ENCODE measurements around the gene ALK.
"Not testable (repeated sequence)": the region's sequence is repeated elsewhere in the genome, so short reads cannot be mapped to it uniquely, and the experiment has no call there.

ALK gene

DNA sequence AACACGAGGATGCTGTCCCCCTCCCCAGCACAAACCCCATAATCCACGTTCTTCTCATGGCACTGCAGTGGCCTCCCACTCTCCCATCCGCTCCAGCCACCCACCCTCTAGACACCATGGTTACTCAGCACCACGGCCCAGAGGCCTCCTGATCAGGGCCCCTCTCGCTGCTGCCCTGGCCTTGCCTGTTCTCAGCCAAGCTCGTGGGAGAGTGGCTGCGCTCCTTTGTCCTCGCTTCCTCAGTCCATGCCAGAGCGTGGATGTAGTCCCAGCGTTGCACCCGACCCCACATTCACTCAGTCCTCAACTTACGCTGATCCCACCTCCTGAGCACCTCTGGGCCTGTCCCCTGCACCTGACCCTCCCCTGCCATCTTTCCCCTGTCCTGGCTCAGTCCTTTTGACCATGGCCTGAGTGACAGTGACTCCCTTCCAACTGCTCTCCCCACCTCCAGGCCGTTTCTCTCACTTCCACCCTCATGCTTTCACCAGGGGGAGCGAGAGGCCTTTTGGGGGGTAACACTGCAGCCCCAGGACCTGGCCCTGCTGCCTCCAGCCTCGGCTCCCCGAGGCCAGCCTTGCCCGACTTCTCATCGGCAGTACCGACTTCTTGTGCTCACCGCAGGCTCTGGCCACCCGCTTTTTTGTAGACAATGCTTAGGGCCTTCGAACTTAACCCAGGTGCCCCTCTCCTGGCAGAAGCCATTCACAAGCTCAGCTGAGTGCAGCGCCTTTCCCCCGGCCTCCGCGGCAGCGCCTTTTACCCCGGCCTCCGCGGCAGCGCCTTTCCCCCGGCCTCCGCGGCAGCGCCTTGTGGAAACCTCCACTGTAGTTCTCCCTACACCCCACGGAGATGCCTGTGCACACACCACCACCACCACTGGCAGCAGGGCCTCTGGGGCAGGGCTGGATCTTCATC is 674.7 kb downstream of the ALK start:
- DNase-seq (ENCODE audit: low read depth), result no peak

DNA sequence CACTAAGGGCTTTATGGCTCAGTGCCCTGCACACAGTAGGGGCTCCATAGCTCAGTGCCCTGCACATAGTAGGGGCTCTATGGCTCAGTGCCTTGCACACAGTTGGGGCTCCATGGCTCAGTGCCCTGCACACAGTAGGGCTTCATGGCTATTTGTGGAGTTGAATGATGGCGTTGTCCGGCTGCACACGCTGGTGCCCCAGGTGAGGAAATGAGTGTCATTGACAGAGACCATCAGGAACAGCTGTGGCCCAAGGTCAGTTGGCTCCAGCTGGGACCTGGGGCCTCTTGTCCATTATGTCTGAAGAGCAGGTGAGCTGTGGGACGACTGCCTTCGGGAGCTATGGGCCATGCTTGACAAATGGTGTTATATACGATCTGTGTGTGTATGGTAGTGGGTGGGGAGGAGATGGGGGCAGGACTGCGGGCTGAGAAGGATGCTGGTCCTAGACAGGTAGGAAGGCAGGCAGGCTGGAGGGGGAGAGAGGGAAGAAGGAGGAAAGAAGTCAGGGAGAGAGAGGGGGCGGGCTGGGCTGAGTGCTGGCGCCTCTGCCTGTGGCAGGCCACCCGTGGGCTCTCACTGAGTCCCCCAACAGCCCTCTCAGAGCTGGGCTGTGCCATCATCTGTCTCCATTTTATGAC is 675.5 kb downstream of the ALK start:
- DNase-seq (ENCODE audit: low read depth), result no peak

DNA sequence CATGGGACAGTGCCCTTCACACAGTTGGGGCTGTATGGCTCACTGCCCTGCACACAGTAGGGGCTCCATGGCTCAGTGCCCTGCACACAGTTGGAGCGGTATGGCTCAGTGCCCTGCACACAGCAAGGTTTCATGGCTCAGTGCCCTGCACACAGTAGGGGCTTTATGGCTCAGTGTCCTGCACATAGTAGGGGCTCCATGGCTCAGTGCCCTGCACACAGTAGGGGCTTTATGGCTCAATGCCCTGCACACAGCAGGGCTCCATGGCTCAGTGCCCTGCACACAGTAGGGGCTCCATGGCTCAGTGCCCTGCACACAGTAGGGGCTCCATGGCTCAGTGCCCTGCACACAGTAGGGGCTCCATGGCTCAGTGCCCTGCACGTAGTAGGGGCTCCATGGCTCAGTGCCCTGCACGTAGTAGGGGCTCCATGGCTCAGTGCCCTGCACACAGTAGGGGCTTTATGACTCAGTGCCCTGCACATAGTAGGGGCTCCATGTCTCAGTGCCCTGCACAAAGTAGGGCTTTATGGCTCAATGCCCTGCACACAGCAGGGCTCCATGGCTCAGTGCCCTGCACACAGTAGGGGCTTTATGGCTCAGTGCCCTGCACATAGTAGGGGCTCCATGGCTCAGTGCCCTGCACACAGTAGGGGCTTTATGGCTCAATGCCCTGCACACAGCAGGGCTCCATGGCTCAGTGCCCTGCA is 676.2 kb downstream of the ALK start:
- not testable (repeated sequence) for DNase-seq (ENCODE audit: low read depth)

DNA sequence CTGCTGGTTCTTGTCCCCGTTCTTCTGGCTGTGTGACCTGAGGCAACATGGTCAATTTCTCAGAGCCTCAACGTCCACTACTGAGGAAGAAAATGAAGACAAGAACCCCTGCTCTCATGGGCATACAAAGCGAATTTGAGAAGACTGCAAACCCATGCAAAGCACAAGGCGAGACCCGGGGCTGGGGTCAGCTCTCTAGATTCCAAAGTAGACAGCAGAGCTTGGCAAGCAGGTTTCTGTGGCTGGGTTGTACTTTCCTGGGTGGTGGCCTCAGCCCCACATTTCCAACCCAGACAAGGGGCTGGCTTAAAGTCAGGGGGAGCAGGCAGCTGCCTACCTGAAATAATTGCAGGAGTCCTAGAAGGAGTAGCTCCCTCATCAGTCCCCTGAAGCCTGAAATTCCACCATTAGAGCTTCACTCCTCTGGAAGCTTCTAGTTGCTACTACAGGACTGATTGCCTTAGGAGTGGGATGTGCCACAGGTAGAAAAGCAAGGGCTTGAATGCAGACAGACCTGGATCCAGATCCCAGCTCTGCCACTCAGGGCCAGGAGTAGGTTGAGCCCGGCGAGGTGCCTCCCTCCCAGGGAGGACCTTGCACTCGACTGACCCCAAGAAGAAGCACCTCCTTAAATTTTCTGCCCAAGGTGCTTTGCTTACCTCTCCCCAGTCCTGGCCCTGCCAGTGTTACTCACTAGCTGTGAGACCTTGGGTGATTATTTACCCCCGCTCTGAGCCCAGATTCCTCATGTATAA is 678.6 kb downstream of the ALK start:
- no peak for DNase-seq (ENCODE audit: low read depth)

DNA sequence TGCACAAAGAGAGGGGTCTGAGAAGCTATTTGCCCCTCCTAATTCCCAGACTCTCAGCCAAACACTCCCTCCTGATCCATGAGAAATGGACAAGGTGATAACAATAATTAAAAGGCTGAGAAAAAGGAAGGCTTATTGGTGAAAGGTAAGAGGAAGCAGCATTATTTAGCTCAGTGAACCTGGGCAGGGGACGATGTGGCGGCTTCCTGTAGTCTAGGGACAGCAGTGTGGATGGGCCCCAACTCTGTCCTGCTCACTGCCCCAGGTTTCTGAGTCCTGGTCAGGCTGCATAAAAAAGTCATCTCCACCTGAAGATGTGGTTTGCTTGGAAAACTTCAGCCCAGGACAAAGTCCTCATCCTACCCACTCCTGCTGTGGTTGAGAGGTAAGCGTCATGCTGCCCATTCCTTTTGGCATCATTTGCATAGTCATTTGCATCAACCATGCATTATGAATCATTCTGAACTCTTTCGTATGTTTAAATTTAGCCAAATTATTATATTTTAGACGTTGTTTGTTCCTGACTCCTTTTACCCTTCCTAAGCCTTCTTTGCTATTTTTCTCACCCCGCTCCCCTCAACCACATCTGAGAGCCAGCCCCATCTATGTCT is 679.3 kb downstream of the ALK start:
- DNase-seq (ENCODE audit: low read depth), result no peak

DNA sequence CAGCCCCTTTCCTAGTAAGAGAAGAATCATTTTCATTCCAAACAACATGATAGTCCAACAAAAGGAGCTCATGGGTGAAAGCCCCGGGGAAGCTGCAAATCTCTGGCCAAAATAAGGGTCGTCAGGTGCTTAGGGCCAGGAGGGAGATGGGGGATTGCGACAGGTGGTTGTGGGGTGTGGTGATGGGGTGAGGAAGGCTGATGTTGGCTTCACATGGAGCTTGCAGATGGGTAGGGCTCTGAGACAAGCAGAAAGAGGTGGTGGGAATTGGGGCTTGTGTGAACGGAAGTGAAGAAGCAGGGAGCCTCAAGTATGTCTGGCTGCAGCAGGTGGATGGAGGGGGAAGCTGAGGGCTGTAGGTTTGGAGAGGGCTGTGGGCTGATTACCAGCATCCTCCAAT is 680.0 kb downstream of the ALK start:
- DNase-seq (ENCODE audit: low read depth), result no peak

DNA sequence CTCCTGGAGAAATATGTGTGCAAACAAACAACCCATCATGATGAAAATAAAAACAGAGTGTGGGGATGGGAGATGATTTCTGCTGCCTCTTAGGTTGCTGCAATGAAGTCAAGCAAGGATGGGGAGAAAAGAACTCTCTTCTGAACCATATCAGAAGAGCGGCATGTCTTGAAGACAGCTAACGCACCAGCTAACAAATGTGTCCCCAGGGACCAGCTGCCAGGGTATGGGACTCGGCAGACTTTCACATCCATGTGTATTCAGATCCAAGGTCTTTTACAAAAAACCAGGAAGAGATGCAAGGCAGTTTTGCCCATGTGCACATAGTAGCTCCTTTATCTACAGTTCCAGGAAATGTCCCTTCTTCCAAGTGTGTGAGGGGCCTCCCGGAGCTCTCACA is 680.8 kb downstream of the ALK start:
- DNase-seq (ENCODE audit: low read depth), result no peak

DNA sequence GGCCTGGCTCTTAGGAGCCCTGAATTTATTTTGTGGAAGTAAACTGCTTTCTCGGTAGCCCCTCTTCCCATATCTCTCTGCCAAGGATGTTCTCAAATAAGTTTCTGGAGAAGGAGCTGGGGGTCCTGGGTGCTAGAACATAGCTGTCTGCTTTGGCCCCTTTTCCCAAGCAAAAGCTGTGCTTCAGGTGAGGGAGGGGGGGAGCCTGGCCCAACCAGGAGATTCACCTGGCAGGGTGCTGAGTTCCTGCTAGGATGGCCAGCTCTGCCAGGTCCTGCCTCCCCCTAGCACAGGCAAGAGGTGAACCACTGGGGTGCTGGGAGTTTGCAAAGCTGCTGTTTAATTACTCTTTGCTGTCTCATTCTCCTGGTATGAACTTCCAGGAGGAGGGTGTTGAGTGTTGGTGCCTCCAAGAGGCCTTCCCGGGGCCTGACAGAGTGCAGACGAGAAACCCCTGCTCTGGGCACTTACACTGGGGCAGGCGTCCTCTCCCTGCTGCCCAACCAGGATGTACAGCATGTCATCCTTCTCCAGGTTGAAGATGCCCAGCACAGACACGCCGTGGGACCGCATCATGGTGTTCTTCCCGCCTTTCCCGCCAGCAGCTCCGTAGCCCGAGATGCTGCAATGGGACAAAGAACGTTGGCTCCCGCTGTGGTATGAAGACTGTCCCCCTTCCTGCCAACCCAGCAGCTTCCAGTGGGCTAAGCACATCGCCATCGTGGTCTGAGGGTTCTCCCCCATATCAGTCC is 682.0 kb downstream of the ALK start:
- DNase-seq (ENCODE audit: low read depth), result no peak

DNA sequence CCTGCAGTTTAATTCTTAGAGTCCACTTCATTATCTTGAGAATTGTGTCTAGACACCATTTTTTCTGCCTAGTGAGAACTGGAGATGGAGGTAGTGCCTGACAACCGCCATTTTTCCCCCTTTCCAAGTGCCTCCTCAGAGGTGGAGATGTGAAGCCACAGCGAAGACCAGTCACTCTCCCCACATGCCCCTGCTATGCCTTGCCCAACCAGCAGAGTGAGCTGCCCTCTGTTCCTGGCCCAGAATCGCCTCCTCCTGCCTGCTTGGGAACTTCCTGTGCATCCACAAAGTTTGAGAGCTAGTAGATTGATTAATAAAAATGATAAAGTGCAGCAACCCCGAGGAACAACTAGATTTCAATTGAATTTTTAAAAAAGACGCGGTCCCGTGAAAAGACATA is 682.9 kb downstream of the ALK start:
- no peak for DNase-seq (ENCODE audit: low read depth)

DNA sequence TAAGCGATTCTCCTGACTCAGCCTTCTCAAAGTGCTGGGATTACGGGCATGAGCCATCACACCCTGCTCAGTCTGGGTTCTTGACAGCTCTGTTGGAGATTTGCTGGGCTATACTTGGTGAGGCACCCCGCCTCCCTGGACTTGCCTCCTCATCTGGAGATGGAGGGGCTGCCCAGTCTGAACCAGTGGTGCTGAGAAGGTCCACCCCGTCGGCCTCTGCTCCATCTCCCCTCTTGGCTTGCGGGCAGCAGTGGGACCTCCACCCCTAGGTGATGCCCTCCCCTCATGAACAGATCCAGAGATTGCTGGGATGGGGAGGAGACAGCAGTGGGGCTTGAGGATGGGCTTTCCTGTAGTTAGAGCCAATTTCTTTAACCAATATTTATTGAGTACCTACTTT is 685.3 kb downstream of the ALK start:
- DNase-seq (ENCODE audit: low read depth), result no peak

DNA sequence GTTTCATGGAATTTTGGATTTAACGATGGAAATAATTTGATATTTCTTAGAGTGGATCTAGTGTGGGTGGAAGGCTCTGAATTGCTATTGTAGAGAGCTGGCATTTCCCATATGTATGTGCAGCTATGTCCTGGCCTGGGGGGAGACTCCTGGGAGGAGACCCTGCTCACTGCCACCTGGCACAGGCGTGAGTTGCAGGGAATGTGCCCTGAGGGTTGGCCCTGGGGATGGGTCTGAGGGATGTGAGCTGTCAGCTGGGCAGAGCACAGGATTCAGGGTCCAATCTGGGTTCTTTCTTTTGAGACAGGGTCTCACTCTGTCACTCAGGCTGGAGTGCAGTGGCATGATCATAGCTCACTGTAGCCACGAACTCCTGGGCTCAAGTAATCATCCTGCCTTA is 686.0 kb downstream of the ALK start:
- DNase-seq (ENCODE audit: low read depth), result no peak

DNA sequence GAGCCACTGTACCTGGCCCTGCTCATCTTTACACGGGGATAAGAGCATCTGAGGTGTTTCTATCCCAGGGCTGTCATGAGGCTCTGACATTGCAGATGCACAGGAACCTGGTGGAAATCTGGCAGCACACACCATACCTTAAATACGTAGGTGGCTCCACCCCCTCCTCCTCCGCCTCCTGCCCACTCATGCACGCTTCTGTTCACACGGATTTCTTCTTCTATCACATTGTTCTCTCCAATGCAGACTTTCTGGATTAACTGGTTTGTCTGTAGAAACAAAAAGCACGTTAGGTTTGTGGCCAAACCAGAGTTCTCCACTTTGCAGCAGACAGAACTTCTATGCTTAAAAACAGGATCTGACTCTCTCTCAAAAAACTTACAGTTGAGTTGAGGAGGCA is 688.0 kb downstream of the ALK start:
- DNase-seq (ENCODE audit: low read depth), result no peak

DNA sequence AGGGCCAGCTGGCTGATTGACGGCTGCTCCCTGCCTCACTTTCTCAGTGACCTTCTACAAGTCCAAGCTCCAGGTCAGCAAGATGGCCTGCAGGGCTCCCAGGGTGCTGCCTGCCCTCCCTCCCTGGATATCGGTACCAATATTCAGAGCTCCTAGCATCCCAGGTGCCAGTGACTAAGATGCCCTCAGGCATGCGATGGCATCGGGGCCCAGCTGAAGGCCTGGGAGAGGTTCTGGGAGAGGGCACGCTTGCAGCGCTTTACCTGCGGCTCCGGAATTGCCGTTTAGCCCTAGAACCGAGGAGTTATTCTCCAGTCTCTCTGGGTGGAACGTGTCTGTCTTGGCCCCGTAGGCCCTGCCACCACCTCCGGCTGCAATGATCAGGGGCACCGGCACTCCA is 689.3 kb downstream of the ALK start:
- no peak for DNase-seq (ENCODE audit: low read depth)

DNA sequence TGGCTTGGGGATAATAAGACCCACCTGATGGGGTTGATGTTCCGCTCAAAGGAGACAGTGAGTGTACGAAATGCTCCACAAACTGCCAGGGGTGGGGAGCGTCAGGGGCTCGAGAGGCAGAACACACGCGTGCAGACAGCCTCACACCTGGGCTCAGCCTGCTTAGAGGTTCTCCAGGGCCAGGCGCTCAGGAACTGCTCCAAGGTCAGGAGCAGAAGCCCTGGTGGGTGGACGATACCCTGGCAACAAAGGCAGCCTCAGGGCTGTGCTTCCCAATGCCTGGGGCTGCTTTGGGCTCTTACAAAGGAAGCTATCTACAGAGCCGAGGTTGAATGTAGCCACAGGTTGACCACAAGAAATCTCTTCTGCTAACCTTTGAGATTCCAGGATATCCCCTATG is 691.7 kb downstream of the ALK start:
- no peak for DNase-seq (ENCODE audit: low read depth)

DNA sequence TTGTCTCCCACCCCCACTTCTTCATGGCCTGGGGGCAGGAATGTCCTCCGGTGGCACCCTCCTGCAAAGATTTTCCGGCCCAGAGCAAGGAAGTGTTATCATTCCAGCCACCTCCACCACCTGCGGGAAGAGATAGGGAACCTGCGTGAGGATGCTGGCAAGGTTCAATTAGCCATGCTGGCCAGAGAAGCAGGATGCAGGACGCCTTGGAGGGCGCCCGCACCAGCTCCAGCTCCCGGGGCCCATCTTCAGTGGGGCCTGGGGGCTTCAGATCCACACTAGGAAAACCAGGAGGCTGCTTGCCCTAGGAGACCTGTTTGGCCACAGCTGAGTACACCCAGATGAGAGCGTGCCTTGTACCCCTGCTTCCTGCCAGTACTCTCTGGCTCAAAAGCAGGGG is 692.4 kb downstream of the ALK start:
- no peak for DNase-seq (ENCODE audit: low read depth)

DNA sequence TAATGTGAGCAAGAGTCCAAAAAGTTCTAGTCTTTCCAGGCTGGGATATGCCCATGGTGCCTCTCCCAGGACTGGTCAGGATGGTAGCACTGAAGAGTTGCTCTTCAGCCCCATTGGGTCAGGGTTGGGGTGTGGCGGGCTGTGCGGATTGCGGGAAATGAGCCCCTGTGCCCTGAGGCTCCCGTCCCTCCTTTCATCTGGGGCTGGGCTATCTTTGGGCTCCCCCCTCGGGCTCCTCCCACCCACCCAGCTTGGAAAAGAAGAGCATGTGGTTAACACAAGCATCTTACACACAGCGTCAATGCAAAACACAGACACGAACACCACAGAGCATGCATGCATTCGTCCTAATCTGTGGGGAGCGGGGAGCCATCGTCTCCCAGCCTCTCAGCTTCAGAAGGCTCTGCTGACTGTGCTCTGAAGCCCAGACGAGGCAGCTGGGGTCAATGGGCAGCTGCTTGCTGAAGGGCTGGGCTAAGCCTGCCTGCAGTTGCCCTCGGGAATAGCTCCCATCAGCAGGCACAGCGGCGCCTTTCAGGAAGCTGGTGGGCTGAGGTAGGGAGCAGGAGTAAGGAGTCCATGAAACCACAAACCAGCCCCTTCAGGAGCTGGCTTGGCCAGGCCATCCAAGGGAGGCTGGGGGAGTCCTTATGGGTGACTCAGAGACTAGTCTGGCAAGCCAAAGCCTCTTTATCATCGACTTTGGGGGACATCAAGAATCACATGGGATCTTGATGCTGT is 693.3 kb downstream of the ALK start:
- no peak for DNase-seq (ENCODE audit: low read depth)

DNA sequence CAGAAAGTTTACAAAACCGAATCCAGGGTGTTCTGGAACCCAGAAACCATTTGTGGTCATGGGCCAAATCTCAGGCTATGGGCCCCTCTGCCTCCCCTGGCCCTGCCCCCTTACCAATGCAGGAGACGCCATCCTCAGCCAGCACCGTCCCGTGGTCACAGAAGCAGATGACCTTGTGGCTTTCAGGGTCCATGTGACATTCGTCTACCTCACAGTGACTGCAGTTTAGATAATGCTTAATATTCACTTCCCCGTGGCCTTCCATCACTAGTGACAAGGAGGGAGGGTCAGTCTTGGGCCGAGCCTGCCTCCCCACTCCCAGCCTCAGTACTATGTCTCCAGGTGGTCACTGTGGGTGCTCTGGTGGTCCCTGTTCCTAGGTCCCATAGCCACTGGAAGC is 694.6 kb downstream of the ALK start:
- DNase-seq (ENCODE audit: low read depth), result no peak

DNA sequence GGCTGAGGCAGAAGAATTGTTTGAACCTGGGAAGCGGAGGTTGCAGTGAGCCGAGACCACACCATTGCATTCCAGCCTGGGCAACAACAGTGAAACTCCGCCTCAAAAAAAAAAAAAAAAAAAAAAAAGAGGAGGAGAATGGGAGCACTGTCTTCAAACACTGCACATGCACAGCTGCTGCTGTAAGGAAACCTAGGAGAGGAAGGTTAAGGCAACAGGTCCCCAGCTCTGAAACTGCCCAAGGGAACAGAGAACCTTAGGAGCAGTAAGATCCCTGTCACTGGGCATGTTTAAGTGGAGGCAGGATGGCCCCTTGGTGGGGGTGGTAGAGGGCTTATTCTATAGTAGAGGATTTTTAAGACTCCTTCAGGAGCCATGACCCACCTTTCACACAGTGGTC is 695.0 kb downstream of the ALK start:
- DNase-seq (ENCODE audit: low read depth), result no peak

DNA sequence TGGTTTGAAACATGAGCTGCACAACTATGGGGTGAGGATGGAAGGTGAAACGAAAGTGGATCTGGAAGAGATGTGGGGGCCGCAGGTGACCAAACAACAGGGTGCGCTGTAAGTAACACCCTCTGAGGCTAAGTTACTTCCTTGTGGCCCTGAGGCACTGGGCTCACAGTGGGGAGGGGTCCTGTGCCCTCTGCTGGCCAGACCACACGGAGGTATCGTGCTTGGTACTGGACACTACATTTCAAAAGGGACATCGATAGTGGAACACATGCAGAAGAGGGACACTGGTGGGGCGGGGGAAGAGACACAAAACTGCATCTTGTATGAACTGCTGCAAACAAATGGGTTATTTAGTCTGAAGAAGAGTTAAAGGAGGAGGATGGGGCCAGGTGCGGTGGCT is 695.6 kb downstream of the ALK start:
- no peak for DNase-seq (ENCODE audit: low read depth)

Data from fibroblast of the conjunctiva (primary cell).